HG03439 (cell line): ENCODE measurements around the gene RAD21L1.

Experiments used
- ATAC-seq: cut with Tn5 transposase; IDR thresholded peaks from one replicate; pipeline ENCODE4 v1.9.1; 2021; ENCODE audit warnings: mild to moderate bottlenecking, moderate library complexity; ENCODE audit not compliant: unreplicated experiment

The RAD21L1 gene

GRCh38 chr20:1293641-1294379 is 68.0 kb downstream of the RAD21L1 start:
- ATAC-seq: no peak

GRCh38 chr20:1294497-1294896 is 68.7 kb downstream of the RAD21L1 start:
- ATAC-seq: no peak

- ATAC-seq: no peak
Observed at GRCh38 chr20:1295276-1295930, 69.6 kb downstream of the RAD21L1 start.

GRCh38 chr20:1296117-1296610 is 70.3 kb downstream of the RAD21L1 start:
- ATAC-seq: no peak

- no peak for ATAC-seq
Observed at GRCh38 chr20:1296922-1297321, 71.1 kb downstream of the RAD21L1 start.

DNA sequence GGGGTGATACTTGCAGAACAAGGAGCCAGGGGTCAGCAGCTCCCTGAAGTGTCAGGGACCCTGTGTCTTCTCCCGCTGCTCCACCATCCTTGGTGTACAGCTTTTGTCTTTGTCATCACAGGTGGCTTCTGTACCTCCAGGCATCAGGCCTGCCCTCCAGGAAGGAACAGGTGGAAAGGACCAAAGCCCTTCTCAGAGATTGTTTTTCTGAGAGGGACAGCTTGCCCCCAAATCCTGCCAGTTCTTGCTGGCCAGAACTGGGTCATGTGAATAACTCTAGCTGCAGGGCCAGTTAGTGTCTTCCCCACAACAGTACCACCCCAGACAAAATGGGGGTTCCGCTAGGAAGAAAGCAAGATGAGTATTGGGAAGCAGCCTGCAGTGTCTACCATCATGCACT is 71.6 kb downstream of the RAD21L1 start:
- no peak for ATAC-seq

- no peak for ATAC-seq
Observed at GRCh38 chr20:1298166-1298565, 72.3 kb downstream of the RAD21L1 start.

GRCh38 chr20:1298888-1299511 is 73.2 kb downstream of the RAD21L1 start:
- ATAC-seq: no peak

DNA sequence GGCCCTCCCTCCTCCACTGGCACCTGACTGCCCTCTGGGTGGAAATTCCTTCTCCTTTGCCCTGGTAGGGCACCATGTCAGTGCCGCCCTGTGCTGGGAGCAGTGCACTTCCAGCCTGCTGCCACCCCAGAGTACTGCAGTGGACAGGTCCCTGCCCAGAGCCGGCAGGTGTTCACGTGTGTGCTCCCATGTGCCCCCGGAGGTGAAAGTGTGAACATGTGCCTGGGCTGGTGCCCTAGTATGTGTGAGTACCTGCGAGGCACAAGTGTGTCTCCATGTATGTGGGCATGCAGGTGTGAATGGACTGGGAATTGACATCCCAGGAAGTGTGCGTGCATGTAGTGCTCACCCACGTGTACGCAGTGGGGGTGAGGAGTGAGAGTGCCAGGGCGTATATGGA is 73.7 kb downstream of the RAD21L1 start:
- no peak for ATAC-seq

DNA sequence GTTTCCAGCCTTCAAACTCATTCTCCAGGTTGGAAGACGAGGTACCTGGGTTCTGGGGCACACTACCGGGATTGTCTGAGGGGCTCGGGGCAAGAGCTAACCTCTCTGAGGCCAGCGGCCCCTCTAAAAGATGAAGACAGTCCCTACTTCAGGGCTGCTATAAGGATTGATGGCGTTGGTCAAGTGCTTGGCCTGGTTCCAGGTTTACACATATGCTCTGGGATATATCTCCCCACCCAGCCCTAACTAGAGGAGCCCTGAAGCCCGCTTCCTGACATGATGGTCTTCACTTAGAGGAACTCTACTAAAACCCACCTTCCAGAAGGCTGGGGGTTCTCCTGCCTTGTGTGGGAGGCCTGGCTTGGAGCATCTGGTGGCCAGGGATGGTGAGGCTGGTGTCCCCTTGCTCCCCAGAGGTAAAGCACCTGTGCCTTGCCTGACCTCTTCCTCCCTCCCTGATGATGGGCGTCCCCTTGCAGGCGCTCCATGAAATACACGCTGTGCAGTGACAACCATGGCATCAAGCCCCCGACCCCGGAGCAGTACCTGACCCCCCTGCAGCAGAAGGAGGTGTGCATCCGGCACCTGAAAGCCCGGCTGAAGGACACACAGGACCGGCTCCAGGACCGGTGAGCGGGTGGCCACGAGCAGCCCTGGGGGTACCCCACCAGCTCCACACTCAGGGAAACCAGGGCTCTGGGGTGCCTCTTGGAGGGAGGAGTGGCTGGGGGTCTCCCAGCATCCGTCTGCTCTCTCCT is 74.4 kb downstream of the RAD21L1 start:
- no peak for ATAC-seq

DNA sequence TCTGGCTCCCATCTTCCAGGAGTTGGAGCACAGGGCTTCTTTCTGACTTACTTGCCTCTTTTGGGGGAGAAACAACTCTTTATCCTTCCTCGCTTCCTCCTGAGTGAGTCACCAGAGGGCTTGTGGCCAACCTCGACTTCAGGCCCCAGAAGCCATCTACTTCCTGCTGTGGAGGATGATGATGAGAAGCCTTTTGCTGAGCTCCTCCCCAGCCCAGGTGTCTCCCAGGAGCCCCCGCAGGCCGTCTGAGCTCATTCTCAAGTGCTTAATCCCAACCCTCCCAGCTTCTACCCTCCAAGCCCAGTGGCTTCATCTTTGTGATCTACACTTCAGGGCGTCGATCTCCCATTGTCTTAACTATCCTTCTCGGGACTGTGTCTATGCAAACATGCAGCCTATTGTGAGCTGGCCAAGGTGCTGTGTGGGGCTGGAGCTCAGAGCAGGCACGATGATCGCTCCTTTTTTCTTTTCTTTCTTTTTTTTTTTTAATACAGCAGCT is 75.2 kb downstream of the RAD21L1 start:
- ATAC-seq: no peak

DNA sequence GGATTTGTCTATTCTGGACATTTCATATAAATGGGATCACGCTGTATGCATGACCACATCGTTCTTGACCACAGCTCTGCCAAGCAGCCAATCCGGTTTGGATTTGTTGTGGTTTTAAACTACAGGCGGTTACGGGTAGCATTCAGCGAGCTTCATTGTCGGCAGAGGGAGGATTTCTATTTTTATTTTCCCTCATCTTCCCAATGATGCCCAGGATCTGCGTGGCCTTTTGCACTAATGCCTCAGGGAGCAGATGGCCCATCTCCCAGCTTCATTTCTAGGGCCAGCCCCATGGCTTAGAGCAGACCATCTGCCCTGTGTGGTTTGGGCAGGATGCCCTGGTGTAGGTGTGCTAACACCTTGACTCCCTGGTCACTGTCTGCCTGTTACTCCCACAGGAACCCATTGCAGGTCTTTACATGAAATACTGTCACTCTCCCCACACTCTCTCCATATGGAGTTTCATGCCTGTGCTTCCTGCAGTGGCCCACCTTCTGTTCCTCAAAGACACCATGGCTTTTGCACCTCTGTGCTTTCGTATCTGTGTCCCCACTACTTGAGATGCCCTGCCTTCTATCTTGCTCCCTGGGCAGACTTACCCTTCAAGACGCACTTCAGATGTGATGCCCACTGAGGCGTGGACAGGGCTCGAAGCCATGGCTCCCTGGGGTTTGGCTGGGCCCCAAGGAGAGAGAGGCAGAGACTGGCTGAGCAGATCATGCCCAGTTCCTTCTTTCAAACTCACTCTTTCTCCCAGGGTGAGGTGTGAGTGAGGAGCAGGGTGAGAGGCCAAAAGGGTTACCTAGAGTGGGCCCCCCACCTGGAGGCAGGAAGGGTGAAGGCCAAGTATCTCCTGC is 77.1 kb downstream of the RAD21L1 start:
- no peak for ATAC-seq

DNA sequence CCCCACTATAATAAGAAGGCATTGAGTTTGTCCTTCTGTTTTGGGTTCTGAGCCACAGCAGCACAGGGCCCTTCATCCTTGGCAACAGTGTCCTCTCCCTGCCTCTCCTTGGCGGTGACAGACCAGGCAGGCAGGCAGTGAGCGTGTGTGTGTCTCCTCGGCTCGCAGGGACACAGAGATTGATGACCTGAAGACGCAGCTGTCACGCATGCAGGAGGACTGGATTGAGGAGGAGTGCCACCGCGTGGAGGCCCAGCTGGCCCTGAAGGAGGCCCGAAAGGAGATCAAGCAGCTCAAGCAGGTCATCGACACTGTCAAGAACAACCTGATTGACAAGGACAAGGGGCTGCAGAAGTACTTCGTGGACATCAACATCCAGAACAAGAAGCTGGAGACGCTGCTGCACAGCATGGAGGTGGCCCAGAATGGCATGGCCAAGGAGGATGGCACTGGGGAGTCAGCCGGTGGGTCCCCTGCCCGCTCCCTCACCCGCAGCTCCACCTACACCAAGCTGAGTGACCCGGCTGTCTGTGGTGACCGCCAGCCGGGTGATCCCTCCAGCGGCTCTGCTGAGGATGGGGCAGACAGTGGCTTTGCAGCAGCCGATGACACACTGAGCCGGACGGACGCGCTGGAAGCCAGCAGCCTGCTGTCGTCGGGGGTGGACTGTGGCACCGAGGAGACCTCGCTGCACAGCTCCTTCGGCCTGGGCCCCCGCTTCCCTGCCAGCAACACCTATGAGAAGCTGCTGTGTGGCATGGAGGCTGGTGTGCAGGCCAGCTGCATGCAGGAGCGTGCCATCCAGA is 79.1 kb downstream of the RAD21L1 start:
- ATAC-seq: no peak
